Stomach (tissue), 9 donors: Measurements from ENCODE around the gene ARHGAP40. TPM values are rescaled to one million over a fixed set of nuclear protein-coding genes. Genes with fewer than 3 reads are reported as not detected.

ENCODE experiments used
- DNase-seq, 2 donors: peaks; one replicate each; pipeline versions ENCODE4 v3.0.0 to v3.0.0-alpha.2; 2013 to 2019
- H3K27ac ChIP-seq, 5 donors: fragments of 200-600 bp in 4 of 5; sonication (generic) in 4 of 5; one replicate each; pipeline ENCODE4 v1.5.1; 2013 to 2019; ENCODE audit warnings: mild to moderate bottlenecking in 1 of 5, moderate library complexity in 1 of 5
- H3K27me3 ChIP-seq, 3 donors: fragments of 200-600 bp; sonication (generic); one replicate each; pipeline ENCODE4 v1.5.1; 2017 to 2019; ENCODE audit warnings: mixed run types in 1 of 3
- H3K36me3 ChIP-seq, 4 donors: fragments of 200-600 bp; sonication (generic); 1 replicate in 3 of 4; 2 replicates in 1 of 4; pipeline ENCODE4 v1.5.1; 2016 to 2019
- H3K4me1 ChIP-seq, 4 donors: fragments of 200-600 bp; sonication (generic); one replicate each; pipeline ENCODE4 v1.5.1; 2016 to 2019
- H3K4me3 ChIP-seq, 4 donors: fragments of 200-600 bp; sonication (generic) in 3 of 4; one replicate each; pipeline ENCODE4 v1.5.1; 2016 to 2019; ENCODE audit warnings: mild to moderate bottlenecking in 1 of 4
- H3K9me3 ChIP-seq, 4 donors: fragments of 200-600 bp; sonication (generic); one replicate each; pipeline ENCODE4 v1.5.1; 2016 to 2019
- EP300 ChIP-seq: sonication (generic); formaldehyde crosslinking; IDR thresholded peaks from one replicate; pipeline ENCODE4 v1.6.1; 2017; ENCODE audit warnings: antibody characterized with exemption
- POLR2A ChIP-seq, 4 donors: fragments of 450-650 bp; IDR thresholded peaks; one replicate each; pipeline ENCODE4 v1.6.1; 2016; ENCODE audit warnings: antibody characterized with exemption in 4 of 4, control low read depth in 2 of 4, mild to moderate bottlenecking in 1 of 4, moderate library complexity in 1 of 4
- POLR2AphosphoS5 ChIP-seq, 3 donors: sonication (generic); formaldehyde crosslinking; IDR thresholded peaks; one replicate each; pipeline ENCODE4 v1.6.1; 2016; ENCODE audit warnings: antibody characterized with exemption in 3 of 3
- WGBS, 5 donors: extraction: QIAGEN DNeasy Blood & Tissue Kit in 3 of 5; methylation state at CpG; one replicate each; pipeline versions ENCODE4 v1.1.5 to v1.1.7; 2013 to 2018; 5-methylcytosine and 5-hydroxymethylcytosine counted together
- intact Hi-C: fragments of 100-400 bp; cut with DNase I; formaldehyde crosslinking; loops from one replicate; pipeline ENCODE4 v1.15.1; 2023; ENCODE audit warnings: low total_unique reads
- polyA plus RNA-seq, 3 donors: library from polyadenylated mRNA; stranded (reverse); fragments of 200-250 nt; gene quantifications; one replicate each; pipeline ENCODE4 v1.2.3, GENCODE V29; 2013
- total RNA-seq, 5 donors: library from RNA; depleted of rRNA; stranded (reverse); fragments of >200 nt; gene quantifications; one replicate each; pipeline versions ENCODE4 v1.1.0 to v1.2.3, GENCODE V29; 2014 to 2016
- TF ChIP-seq, protein P1 (sequence below), 7 experiments: fragments of 450-650 bp in 4 of 7; fragments of 200-600 bp in 3 of 7; sonication (generic) in 3 of 7; IDR thresholded peaks; one replicate each; pipeline ENCODE4 v1.5.1; 2016 to 2019; ENCODE audit warnings: antibody characterized with exemption in 7 of 7, control low read depth in 2 of 7, mild to moderate bottlenecking in 1 of 7
- donor health status: healthy with polysubstance abuse.
- donor health status: Bipolar disorder and iron deficiency.
- donor health status: healthy.

Gene ARHGAP40
- total and polyA plus RNA-seq, 8 donors = 0.31 to 15.7 (median 1.1) TPM; not detected in 3

- TF ChIP-seq, protein P1, sequence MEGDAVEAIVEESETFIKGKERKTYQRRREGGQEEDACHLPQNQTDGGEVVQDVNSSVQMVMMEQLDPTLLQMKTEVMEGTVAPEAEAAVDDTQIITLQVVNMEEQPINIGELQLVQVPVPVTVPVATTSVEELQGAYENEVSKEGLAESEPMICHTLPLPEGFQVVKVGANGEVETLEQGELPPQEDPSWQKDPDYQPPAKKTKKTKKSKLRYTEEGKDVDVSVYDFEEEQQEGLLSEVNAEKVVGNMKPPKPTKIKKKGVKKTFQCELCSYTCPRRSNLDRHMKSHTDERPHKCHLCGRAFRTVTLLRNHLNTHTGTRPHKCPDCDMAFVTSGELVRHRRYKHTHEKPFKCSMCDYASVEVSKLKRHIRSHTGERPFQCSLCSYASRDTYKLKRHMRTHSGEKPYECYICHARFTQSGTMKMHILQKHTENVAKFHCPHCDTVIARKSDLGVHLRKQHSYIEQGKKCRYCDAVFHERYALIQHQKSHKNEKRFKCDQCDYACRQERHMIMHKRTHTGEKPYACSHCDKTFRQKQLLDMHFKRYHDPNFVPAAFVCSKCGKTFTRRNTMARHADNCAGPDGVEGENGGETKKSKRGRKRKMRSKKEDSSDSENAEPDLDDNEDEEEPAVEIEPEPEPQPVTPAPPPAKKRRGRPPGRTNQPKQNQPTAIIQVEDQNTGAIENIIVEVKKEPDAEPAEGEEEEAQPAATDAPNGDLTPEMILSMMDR (IDR thresholded peaks at IDR 0.05) = no peak
- TF ChIP-seq POLR2A (IDR thresholded peaks at IDR 0.05) = no peak
- no peak for TF ChIP-seq EP300
- no peak for TF ChIP-seq POLR2AphosphoS5 (IDR thresholded peaks at IDR 0.05)
- Histone ChIP-seq H3K4me3 (no peak overlapping the region), H3K4me1 (peaks cover 0 to 3% (median 1%) of the 10 kb centered on the region in 4 donors), H3K36me3 (no peaks in the 10 kb centered on the region), H3K9me3 (no peaks in the 10 kb centered on the region), H3K27ac (no peak overlapping the region), H3K27me3 (peaks cover 0 to 94% (median 12%) of the 10 kb centered on the region in 3 donors)
- DNase-seq = no peak
- intact Hi-C loops = no loop called here
- WGBS, 5 donors = 90 to 96% (median 92%) methylated on average over 6 of the region's 6 CpGs
These were observed 50.0 kb downstream of the ARHGAP40 start for GRCh38 chr20:38651562-38651961.

DNA sequence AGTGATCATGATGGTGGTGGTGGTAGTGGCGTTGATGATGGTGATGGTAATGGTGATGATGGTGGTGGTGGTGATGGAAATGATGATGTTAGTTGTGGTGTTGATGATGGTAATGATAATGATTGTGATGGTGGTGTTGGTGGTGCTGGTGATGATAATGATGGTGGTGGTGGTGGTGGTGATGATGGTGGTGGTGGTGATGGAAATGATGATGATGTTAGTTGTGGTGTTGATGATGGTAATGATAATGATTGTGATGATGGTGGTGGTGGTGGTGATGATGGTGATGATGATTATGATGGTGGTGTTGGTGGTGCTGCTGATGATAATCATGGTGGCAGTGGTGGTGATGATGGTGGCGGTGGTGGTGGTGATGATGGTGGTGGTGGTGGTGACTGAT, 51.4 kb downstream of the ARHGAP40 start:
- Histone ChIP-seq H3K27ac (no peak overlapping the region), H3K36me3 (no peaks in the 10 kb centered on the region), H3K4me1 (no peaks in the 10 kb centered on the region), H3K4me3 (no peak overlapping the region), H3K27me3 (peaks cover 0 to 94% (median 18%) of the 10 kb centered on the region in 3 donors), H3K9me3 (no peaks in the 10 kb centered on the region)
- no peak for DNase-seq
- TF ChIP-seq POLR2A (IDR thresholded peaks at IDR 0.05) (no peak), POLR2AphosphoS5 (IDR thresholded peaks at IDR 0.05) (no peak), EP300 (no peak)
- TF ChIP-seq, protein P1 (IDR thresholded peaks at IDR 0.05) = no peak
- 77 to 95% (median 87%) methylated on average over 2 of the region's 2 CpGs for WGBS, 5 donors
- intact Hi-C loops = no loop called here

- TF ChIP-seq POLR2AphosphoS5 (IDR thresholded peaks at IDR 0.05) (no peak), EP300 (no peak), POLR2A (IDR thresholded peaks at IDR 0.05) (no peak)
- TF ChIP-seq, protein P1 (IDR thresholded peaks at IDR 0.05) = no peak
- WGBS, 5 donors = 81 to 90% (median 87%) methylated on average over 5 of the region's 5 CpGs
- no peak for DNase-seq
- no peaks in the 10 kb centered on the region for H3K9me3 ChIP-seq
- H3K4me3 ChIP-seq = no peak overlapping the region
- H3K27me3 ChIP-seq = peaks cover 0 to 71% (median 11%) of the 10 kb centered on the region in 3 donors
- H3K27ac ChIP-seq = no peak overlapping the region
- intact Hi-C loops = no loop called here
- no peaks in the 10 kb centered on the region for H3K36me3 ChIP-seq
- no peaks in the 10 kb centered on the region for H3K4me1 ChIP-seq
These were observed 55.8 kb downstream of the ARHGAP40 start for GRCh38 chr20:38657390-38657789.

DNA sequence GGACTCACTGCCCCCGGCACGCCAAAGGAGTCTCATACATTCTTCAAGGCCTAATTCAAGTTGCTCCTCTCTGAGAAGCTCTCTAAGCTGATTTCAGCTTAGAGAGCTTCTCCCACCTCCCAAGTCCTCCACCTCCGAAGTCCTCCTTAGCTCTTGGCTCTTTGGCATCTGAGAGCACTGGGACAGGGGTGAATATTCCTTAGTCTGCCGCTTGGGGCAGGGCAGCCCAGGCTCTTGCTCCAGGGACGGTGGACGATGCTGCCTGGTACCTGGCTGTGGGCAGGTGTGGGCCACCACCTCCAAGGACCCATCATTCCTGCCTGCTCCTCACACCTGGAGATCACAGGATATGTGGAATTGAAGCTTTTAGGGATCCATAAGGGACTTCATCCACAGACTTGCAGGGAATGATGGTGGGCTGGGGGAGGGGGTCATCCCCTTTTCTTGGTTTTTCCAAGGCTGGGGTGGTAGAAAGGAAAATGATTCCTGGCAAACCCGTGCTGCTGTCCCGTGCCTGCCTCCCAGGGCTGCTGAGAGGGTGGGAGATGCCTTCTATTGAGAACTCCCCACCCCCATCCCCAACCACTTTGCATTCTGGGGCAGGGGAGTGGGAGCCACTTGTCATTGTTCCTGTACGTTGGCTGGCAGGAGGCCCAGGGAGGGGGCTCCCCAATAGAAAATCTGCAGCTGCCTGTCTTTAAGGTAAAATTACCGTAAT, 57.4 kb downstream of the ARHGAP40 start:
- TF ChIP-seq EP300 = no peak
- TF ChIP-seq, protein P1 (IDR thresholded peaks at IDR 0.05) = peak in 4 of 7 experiments; percentile 27 to 58 (median 52)
- Histone ChIP-seq H3K27me3 (peaks cover 0 to 75% (median 14%) of the 10 kb centered on the region in 3 donors), H3K9me3 (peaks cover 0 to under 1% (median 0%) of the 10 kb centered on the region in 4 donors), H3K36me3 (no peaks in the 10 kb centered on the region), H3K4me1 (no peaks in the 10 kb centered on the region), H3K27ac (no peak overlapping the region), H3K4me3 (no peak overlapping the region)
- peak in 1 of 2 donors; percentile 57 for DNase-seq
- intact Hi-C loops = no loop called here
- 11 to 18% (median 12%) methylated on average over 10 of the region's 10 CpGs for WGBS, 5 donors
